Measurements from ENCODE around the gene ENTR1.

The ENTR1 gene

DNA sequence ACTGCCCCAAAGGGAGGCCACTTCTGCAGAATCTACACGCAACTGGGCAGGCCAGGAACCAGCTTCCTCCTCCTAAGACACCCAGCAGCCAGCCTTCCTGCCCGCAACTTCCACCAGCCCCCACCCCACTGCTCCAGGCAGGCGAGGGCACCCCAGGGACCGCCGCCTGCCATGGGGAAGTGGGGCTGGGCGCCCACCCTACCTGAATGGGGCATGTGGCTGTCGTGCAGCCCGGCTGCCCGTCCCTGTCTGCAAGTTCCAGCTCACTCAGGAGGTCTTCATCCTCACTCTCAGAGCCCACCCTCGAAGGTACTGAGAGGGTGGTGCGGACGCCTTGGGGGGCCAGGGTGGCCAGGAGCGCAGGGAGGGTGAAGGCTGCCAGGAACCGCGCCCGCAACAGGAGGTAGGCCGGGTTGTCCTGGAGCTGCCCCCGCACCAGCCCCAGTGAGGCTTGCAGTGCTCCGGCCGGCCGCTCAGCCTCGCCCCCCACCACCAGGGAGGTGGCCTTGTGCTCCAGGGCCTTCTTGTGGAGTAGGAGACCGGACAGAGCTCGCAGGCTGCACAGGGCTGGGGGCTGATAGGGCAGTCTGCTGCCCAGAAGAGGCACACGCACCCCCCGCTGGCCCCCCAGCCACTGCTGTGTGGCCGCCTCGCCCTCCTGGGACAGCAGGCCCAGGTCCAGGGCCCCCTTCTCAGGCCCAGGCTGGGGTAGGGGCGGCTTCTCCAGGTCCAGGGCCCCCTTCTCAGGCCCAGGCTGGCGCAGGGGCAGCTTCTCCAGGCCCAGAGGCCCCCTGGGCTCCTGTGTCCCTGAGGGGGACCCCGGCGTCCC lies 32.9 kb downstream of the ENTR1 start:
- no peak for DNase-seq (ENCODE audit: low read depth)

DNA sequence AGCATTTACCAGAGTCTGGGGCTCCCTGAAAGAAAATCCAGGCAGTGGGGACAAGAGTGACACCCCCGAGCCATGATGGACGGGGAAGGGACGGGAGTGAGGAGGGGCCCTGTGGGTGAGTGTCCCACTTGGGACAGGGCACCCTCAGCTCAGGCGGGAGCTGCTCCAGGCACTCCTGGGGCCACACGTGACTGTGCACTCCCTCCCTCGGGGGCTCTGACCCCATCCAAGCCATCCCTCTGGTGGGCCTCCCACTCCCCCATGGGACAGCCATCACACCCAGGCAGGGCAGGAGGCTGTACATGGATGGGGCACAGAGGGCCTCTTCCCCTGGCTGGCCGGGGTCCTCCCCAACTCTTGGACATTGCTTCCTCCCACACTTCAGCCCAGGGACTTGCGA lies 34.0 kb downstream of the ENTR1 start:
- no peak for DNase-seq (ENCODE audit: low read depth)

DNA sequence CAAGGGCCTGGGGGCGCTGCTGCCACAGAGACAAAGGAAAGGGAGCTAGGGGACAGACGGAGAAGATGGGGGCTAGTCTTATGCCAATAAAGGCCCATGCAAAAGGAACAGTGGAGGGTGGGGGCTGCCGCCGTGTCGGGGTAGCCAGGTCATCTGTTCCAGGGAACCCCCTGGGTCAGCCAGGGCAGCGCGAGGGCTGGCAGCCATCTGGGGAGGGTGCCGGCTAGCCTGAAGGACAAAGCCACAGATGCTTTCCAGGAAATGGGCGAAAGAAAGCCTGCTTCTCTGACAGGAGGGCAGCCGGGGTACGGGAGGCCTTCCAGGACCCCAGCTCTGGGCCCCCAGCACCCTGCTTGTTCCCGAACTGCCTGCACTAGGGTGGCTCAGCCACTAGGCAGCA lies 35.3 kb downstream of the ENTR1 start:
- no peak for DNase-seq (ENCODE audit: low read depth)

DNA sequence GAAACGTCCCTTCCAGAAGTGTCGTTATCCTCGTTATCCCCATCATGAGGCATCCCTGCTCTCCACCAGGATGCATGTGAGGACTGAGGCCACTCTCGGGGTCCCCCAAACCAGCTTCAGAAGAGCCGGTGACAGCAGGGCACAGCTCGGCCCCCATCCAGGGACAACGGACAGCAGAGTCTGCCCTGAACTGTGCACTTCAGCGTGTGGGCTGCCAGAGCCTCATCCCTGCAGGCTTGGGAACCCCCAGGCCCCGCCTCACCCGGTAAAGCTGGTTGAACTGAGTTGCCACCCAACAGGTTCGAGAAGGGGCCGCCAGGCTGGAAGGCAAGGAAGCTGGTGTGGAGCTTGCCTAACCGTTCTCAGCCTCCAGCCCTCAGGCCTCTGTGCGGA lies 36.2 kb downstream of the ENTR1 start:
- DNase-seq (ENCODE audit: low read depth): no peak

DNA sequence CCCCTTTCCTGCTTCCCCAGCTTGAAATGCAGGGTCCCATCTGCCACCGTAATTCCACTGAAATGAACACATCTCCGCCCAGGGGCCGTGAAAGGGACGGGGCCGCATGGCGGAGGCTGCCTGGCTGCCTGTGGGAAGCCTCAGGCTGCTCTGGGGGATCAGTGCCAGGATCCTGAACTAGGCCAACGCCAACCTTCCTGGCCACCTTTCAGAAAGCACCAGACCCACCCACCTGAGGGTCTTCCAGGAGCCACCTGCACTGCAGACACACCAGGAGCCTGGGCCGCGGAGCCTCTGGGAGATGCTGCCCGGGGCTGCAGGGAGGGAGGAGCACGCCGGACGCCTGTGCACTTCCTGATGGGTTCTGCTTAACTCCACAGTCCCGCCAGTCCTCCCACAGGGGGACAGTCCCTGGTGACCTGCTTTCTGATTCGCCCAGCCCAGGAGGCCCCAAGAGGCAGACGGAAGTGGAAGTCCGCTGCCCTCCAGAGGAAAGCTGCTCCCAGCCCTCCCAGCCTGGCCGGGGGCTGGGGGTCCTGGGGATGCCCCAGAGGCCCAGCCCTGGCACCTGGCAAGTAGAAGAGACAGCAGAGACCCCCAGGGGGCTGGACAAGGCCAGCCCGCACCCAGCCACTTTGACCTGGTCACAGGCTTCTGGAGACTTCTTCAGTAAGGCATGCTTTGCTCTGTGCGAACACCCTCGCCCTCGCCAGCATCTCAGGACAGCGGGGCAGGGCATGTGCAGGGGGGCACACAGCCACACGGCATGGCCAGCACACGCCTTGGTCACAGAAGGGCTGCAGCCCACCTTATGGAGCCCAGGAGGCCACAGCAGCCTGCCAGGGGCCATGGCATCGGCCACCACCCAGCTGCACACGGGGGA lies 36.9 kb downstream of the ENTR1 start, which contains the start of gene CARD9:
Gene CARD9, minus strand, starts transcription at position 370 of the 883 bp plus-strand sequence. CDS start 1,591 bp downstream, outside the sequence.
- DNase-seq (ENCODE audit: low read depth): no peak

DNA sequence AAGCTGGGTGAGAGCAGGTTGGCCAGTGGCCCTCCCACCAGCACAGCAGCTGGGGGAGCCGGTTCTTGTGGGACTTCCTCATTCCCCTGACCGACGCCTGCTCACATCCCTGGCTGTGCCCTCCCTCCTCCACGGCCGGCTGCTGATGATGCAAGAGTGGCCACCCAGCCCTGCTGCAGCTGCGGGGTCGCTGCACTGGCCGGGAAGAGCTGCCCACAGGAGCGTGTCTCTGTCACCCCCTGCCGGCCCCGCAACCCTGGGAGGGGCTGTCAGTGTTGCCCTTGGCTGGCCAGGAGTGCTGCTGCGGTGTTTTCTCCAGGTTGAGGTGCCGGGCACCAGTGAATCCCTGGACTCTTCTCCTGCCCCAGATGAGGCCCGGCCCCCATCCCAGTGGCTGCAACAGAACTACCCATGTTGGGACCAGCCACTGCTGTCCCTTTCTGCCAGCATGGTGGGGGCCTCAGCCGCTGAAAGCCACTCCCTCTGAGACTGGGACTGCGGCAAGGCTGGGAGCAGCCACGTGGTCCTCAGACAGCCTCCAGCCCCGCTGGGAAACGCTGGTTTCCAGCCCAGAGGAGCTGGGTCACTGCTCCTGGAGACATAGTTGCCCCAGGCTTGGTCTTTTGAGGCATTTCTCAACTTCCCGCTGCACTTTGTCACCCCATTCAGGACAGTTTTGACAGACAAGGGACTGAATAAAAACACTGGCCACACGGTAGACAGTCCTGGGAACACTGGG lies 37.7 kb downstream of the ENTR1 start:
- no peak for DNase-seq (ENCODE audit: low read depth)

DNA sequence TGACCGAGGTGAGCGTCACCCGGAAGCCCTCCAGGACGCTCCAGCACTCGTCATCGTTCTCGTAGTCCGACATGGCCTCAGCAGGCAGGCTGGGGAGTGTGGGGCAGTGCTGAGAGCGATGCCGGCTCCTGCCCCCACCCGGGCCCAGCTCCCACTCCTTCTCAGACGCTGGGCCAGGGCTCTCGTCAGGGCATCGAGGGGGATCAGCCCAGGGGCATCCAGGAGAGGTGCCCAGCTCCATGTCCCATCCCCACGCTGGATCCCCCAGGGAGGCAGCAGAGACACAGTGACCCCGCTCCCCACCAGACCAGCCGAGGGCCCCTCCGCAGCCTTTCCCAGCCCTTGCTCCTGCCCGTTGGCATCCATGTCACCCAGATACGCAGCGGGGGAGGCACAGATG lies 38.4 kb downstream of the ENTR1 start:
- DNase-seq (ENCODE audit: low read depth): no peak

DNA sequence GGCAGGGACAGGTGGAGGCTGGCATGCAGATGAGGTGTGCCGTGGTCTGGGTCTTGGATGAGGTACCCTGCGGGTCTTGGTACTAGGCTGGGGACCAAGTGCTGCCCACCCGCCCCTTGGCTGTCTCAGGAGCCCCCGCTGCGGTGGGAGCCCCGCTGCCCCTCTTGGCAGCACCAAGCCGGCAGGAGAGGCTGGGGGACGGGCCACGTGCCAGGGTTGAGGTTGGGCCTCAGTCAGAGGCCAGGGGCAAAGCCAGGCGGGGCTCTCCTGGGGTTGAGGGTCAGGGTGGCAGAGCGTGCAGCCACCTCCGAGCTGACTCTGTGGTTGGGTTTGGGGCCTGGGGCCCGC lies 38.9 kb downstream of the ENTR1 start:
- DNase-seq (ENCODE audit: low read depth): no peak

DNA sequence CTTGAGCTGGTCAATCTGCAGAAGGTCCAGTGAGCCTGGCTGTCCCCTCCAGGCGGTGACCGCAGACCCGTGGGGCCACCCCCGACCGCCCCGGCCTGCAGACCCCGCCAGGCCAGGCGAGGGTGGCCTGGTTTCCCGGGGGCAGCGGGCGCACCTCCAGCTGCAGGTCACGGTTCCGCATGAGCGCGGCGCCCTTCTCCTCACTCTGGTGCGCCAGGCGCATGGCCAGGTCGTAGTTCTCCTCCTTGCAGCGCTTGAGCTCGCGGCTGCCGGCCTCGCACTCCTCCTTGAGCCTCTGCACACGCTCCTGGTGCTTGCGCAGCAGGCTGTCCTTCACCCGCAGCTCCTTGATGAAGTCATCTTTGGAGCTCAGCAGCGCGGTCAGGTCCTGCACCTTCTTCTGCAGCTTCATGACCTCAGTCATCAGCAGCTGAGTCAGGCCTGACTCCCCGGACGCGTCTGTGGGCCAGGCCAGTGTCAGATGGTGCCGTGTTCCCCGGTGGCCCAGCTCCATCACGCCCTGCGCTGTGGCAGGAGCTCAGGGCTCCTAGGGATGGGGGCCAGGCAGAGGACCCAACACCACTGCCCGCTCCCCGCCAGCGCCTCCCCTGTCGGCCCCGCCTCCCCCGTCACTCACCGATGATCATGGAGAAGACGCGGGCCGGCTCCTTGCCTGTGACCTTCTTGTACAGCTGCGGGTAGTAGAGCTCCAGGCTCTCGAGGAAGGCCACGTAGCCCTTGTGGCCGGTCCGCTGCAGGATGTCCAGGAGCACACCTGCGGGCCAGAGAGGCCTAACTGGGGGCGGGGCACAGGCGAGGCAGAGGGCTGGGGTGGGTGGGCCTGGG lies 39.5 kb downstream of the ENTR1 start:
- DNase-seq (ENCODE audit: low read depth): no peak

DNA sequence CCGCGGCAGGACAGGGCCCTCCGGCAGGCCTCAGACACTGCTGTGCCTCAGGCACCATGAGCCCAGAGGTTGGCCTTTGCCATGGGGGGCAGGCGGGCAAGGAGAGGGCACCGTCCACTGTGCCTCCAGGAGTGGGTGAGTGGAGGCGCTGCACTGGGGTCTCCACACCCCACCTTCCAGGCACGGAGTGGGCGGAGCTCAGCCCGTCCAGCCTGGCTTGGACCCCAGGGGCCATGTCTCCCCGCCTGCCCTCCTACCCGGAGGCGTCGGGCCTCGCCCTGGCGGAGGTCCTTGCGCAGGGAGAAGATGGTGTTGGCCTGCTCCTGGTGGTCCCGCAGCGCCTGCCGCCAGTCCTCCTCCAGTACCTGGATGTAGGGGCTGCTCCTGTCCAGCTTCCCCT lies 40.4 kb downstream of the ENTR1 start:
- DNase-seq (ENCODE audit: low read depth): no peak

DNA sequence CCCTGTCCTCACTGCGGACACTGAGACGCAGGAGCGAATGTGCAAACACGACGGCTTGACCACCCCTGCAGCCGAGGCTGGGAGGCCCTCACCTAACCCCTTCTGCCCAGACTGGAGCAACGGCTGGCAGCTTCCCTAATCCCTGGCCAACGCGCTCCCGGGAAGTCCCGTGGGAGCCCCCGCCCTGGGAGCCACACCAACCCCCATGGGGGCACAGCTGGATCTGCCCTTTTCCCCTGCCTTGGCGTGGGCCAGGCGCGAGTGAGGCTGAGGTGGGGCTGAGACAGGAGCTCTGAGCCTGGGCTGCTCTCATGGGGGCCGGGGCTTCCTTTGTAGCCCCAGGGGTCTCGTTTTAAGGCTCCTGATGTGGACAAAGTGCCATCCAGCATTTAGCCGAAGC lies 42.2 kb downstream of the ENTR1 start:
- DNase-seq (ENCODE audit: low read depth): no peak

DNA sequence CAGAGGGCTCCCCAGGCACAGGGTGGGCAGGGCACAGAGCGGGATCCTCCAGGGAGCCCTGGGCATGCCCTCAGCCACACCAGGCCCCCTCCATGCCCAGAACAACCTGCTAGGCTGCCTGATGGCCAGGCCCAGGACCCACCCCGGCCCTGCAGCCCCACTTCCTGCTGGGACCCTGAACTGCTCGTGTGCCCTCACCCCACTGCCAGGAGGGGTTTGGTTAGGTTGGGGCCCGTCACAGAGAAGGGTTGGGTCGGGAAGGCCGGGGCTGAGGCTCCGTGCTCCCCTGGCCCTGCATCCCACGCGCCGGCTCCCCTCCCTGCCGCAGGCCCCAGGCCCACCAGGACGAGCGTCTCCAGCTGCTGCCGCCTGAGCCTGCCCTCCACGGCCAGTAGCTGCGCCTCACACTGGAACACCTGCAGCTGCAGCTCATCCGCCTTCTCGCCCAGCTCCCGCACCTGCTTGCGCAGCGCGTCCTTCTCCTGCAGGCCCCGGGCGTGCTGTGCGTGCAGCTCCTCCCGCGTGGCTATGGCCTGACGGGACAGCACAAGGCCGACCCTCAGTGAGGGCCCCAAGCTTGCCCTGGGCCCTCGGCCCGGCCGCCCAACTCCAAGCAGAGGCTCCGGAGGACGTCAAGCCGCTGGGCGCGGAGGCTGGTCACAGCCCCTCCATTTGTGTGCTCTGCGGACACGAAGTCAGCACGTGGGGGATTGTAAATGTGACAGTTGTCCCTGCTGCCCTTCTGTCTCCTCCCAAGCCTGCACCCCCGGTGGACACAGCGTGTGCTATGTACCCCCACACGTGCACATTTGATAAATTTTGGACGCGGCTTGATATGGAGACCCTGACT lies 42.9 kb downstream of the ENTR1 start:
- DNase-seq (ENCODE audit: low read depth): no peak

DNA sequence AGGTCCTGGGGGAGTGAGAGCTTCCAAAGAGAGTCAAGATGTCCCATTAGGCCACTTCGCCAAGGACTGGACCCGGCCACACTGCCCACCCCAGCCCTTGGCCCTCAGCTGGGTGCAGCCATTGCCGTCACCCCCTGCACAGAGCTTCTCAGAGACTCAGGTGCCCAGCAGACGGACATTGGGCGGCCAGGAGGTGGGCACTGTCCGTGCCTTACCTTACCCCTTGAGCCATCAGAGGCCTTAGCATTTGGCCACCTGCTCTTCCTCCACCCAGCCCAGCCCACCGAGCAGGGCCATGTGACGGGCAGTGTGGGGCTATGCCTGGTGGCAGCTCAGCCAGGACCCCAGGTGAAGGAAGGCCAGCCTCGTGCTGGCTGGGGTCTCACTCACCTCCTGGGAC lies 43.6 kb downstream of the ENTR1 start:
- DNase-seq (ENCODE audit: low read depth): no peak

DNA sequence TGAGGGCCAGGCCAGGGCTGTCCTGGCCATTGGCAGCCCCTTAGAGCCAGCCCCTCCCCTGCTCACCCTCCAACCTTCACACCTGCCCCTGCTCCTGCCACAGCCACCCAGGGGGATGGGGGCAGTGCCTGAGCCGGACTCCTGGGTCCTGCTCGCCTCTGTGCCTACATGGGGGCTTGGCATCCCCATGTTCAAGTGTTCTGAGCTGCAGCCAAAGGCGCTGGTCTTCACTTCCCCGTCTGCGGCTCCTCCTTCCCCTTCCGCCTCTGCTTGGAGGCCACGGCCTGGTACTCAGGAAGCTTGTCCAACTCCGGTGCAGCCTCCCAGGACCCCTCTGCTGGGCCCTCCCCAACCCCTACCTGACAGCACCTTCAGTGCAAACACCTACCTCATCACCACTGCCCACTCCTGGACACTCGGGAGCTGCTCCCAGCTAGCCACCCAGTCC lies 44.6 kb downstream of the ENTR1 start:
- no peak for DNase-seq (ENCODE audit: low read depth)

DNA sequence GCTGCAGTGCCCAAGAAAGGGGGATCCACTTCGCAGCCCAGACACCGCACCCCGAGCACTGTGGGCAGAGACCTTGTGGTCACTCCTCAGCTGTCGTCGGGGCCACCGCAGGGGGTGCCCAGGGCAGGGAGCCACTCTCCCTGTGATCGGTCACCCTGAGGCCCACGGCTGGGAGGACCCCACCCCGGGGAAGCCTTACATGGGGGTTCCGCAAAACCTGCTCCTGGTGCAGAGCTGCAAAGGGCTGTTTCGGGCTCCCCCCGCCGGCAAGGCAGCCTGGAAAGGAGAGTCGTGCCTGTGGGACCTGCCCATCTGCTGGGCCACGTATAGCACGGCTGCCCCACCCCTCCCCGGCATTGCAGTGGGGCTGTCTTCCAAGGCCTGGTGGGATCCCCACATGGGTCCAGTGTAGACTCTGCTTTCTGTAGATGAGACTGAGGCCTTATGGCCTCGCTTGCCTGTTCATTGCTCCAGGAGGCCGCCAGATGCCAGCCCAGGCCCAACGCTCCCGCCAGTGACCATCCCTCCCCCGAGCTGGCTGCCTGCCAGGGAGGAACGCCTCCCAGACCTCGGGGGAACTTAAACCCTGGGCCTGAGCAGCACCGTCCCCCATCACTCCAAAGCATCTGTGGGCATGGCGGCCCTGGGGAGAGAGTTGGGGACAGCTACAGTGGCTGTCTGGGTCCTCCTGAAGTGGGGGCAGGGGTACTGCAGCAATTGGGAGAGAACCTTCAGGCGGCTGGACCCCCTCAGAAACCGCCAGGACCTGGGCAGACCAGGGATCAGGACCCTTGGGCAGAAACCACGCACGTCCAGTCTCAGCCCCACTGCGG lies 45.3 kb downstream of the ENTR1 start:
- DNase-seq (ENCODE audit: low read depth): no peak

DNA sequence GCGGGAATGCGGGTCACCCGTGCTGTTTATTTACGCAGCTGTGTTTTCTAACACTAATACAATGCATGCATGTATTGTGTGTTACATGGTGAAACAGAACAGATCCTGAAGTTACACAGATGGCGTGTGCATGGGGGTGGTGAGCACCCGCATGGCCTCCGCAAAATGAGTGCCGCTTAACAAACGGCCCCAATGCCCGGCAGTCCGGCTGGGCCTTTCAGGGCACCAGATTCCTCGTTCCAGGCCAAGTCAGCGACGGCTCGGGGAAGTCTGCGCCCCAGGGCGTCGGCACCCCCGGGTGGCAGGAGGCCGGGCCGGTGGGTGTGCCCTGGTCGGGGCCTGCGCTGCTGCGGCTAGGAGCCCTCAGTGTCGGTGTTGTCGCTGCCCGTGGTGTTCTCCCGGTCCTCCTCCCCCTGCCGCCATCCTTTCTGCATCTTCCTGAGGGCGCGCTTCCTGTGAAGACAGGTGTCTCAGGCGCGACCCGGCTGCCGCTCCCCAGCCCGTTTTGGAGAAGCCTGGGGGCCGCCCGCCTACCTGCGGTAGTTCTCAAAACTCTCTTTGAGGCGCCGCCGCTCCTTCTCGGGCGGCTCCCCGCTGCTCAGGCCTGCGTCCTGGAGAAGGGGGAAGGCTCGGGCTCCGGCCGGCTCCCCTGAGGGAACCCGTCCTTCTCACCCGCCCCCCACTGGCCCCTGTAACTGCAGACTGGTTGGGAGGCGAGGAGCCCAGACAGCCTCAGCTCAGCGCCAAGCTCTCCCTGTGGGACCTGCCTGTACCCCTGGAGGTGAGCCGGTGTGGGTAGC lies 46.3 kb downstream of the ENTR1 start:
- DNase-seq (ENCODE audit: low read depth): no peak

DNA sequence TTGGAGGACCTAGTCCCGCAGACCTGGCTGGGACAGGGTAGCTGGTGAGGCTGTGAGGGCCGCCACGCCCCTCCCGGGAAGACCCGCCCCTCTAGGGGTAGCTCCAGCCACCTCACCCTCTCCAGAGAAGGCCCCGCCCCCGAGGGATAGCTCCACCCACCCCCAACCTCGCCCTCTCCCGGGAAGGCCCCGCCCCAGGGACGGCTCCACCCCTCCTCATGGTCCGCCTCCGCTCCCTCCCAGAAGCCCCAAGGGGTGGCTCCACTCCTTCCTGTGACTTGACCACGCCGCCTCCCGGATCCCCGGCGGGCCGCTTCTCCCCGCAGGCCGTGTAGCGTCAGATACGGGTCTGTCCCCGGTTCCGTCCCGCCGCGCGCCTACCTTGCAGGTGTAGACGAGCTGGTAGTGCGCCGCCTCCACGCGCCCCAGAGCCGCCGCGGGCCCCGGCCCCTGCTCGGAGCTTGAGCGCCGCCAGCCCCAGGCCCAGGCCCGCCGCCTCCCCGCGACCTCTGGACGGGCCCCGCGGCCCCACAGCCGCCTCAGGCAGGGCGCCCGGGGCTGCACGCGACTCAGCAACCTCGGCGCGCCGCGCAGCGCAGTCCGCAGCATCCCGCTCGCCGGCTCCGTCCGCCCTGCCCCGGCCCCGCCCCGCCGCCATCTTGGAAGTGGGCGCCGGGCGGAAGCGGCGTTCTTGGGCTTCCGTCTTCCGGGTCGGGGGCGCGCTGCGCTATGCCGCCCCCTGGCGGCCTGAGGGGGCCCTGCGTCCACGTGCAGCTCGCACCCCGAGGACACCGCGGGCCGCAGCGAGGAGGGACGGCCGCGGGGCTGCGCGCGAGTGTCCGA lies 47.1 kb downstream of the ENTR1 start, which contains the start of gene DNLZ:
Gene DNLZ, minus strand, starts transcription at position 639 of the 843 bp plus-strand sequence. Its CDS starts 30 bp downstream, at position 609.
- DNase-seq (ENCODE audit: low read depth): peak; percentile 92

DNA sequence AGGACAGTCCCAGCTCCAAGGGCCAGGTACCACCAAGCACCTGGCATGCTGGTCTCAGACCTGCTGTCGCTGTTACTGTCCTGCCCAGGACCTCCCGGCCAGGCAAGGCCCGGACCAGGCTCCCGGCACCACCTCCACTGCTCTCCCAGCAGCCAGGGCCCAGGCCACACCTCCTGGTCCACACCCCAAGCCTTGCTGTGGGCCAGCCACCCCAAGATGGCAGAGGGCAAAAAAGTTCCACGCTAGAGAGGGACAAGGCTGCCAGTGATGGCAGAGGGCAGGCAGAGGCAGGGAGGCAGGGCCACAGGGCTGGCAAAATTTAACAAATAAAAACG lies 48.0 kb downstream of the ENTR1 start:
- DNase-seq (ENCODE audit: low read depth): no peak

All from activated T-cell treated with anti-CD3 and anti-CD28 coated beads for 1 hour (primary cell).